Psoas muscle (tissue), 8 donors: ENCODE measurements around the gene TUBA1C. TPM values are rescaled to one million over a fixed set of nuclear protein-coding genes. Genes with fewer than 3 reads are reported as not detected.

Experiments
- ATAC-seq, 4 donors: fragments of 200-7000 bp; cut with Tn5 transposase; one replicate each; pipeline ENCODE4 v1.9.1; 2020; ENCODE audit warnings: moderate library complexity in 3 of 4, mild to moderate bottlenecking in 2 of 4
- DNase-seq, 2 donors: peaks; one replicate each; pipeline ENCODE4 v3.0.0-alpha.2; 2020
- H3K27ac ChIP-seq: fragments of 200-600 bp; one replicate; pipeline ENCODE4 v1.8.0; 2022
- H3K27me3 ChIP-seq, 3 donors: fragments of 200-600 bp in 1 of 3; one replicate each; pipeline versions ENCODE4 v1.6.1 to v1.8.0; 2013 to 2022; ENCODE audit warnings: low read length in 2 of 3, mild to moderate bottlenecking in 2 of 3, moderate library complexity in 1 of 3; ENCODE audit not compliant: insufficient read depth in 3 of 3
- H3K36me3 ChIP-seq, 2 donors: fragments of 200-600 bp in 1 of 2; one replicate each; pipeline versions ENCODE4 v1.6.1 to v1.8.0; 2013 to 2022; ENCODE audit warnings: low read depth in 1 of 2, mild to moderate bottlenecking in 1 of 2, moderate library complexity in 1 of 2; ENCODE audit not compliant: insufficient read depth in 1 of 2
- H3K4me1 ChIP-seq: fragments of 200-600 bp; one replicate; pipeline ENCODE4 v1.8.0; 2022
- H3K4me3 ChIP-seq: fragments of 200-600 bp; one replicate; pipeline ENCODE4 v1.8.0; 2022; ENCODE audit warnings: mild to moderate bottlenecking
- H3K9me3 ChIP-seq: fragments of 200-600 bp; one replicate; pipeline ENCODE4 v1.8.0; 2022
- WGBS, 3 donors: extraction: QIAGEN DNeasy Blood & Tissue Kit; methylation state at CpG; one replicate each; pipeline versions ENCODE4 v1.1.6 to v1.1.7; 2013; 5-methylcytosine and 5-hydroxymethylcytosine counted together
- intact Hi-C, 2 donors: fragments of 100-400 bp; cut with DNase I; formaldehyde crosslinking; loops; one replicate each; pipeline versions ENCODE4 v1.11.0 to v1.14.2; 2022
- polyA plus RNA-seq, 3 donors: library from polyadenylated mRNA; stranded (reverse); fragments of 200-250 nt; gene quantifications; one replicate each; pipeline ENCODE4 v1.2.3, GENCODE V29; 2013
- total RNA-seq, 4 donors: library from RNA; stranded (reverse); fragmentation: NEBNext Ultra II Directional in 2 of 4; extraction: Animal tissue kit (Norgen Biotek cat#: 25700) in 2 of 4; gene quantifications; one replicate each; pipeline versions ENCODE4 v1.2.1 to v1.2.4, GENCODE V29; 2021 to 2023
- TF ChIP-seq, protein P1 (sequence below): fragments of 200-600 bp; IDR thresholded peaks from one replicate; pipeline ENCODE4 v1.8.0; 2022; ENCODE audit warnings: antibody characterized with exemption
- donor health status: healthy with polysubstance abuse.
- donor health status: DM: no; HTN: no; CAD: no; lungs with moderate emphysema.
- donor health status: Bipolar disorder and iron deficiency.
- donor health status: healthy.
- donor health status: DM: yes; HTN: yes; CAD: no.
- donor health status: DM: no; HTN: no; CAD: no.
- donor health status: DM: no; HTN: no; CAD: no.
- donor health status: DM: yes; HTN: yes; CAD: no.

TUBA1C gene
- total and polyA plus RNA-seq, 7 donors, result 41.4 to 454 (median 62.9) TPM

DNA sequence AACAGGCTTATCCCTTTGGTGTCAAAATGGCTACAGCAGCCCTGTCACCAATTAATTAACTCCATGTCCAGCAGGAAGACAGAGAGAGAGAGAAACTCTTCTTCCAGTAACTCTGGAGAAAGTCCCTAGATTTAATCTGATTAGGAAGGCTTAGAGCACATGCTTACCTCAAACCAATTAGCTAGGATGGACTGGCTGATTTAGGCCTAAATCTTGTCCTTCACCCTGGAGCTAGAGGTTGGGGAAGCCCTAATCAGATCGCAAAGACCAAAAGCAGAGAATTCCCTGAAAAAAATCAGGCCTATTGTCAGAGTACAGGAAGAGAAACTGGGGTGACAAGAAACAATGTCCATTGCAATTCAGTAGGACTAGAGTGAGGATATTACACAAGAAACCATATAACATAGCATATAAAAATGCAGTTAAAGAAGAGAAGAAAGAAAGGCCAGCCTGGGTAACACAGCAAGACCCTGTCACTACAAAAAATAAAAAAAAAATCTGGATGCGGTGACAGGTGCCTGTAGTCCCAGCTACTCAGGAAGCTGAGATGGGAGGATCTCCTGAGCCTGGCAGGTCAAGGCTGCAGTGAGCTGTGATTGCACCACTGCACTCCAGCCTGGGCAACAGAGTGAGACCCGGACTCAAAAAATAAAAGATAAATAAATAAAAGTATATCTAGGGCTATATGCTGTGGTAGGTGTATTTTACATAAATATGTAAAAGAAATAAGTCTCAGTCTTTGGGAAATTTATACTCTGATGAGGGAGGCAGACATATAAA is 41.1 kb upstream of the TUBA1C start:
- Histone ChIP-seq H3K4me1 (no peaks in the 10 kb centered on the region), H3K27ac (no peak overlapping the region), H3K36me3 (no peaks in the 10 kb centered on the region), H3K4me3 (no peak overlapping the region), H3K9me3 (no peaks in the 10 kb centered on the region), H3K27me3 (no peaks in the 10 kb centered on the region)
- ATAC-seq (no peak), DNase-seq (no peak)
- WGBS, 3 donors, result 77 to 84% (median 77%) methylated on average over 3 of the region's 3 CpGs
- intact Hi-C loops, result no loop called here
- TF ChIP-seq, protein P1, sequence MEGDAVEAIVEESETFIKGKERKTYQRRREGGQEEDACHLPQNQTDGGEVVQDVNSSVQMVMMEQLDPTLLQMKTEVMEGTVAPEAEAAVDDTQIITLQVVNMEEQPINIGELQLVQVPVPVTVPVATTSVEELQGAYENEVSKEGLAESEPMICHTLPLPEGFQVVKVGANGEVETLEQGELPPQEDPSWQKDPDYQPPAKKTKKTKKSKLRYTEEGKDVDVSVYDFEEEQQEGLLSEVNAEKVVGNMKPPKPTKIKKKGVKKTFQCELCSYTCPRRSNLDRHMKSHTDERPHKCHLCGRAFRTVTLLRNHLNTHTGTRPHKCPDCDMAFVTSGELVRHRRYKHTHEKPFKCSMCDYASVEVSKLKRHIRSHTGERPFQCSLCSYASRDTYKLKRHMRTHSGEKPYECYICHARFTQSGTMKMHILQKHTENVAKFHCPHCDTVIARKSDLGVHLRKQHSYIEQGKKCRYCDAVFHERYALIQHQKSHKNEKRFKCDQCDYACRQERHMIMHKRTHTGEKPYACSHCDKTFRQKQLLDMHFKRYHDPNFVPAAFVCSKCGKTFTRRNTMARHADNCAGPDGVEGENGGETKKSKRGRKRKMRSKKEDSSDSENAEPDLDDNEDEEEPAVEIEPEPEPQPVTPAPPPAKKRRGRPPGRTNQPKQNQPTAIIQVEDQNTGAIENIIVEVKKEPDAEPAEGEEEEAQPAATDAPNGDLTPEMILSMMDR, result no peak

DNA sequence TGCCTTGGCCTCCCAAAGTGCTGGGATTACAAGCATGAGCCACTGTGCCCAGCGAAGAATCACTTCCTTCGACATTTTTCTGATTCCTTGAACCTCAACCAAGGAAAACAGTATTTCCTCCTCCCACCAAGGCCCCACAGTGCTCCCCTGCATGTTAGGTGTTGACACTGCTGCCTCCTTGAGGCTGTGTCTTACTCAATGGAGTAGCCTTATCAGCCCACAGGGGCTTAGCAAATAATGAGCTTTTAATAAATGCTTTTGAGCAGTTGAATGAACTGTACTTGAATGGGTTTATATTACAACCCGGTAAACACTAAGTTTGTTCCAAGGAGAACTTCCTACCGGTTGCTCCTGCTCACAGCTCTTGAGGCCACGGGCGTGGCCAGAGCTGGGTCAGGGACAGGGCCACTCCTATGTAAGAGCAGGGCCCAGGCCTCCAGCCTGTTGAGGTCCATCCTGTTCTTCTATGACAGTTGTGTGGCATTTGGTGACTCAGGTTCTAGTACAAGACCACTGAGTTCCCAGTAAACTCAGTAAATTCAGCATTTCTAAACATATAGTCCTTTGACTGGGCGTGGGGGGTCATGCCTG is 39.2 kb upstream of the TUBA1C start:
- no peaks in the 10 kb centered on the region for H3K36me3 ChIP-seq
- TF ChIP-seq, protein P1, result peak; percentile 11
- H3K27me3 ChIP-seq, result no peaks in the 10 kb centered on the region
- WGBS, 3 donors, result 67 to 72% (median 72%) methylated on average over 7 of the region's 7 CpGs
- H3K27ac ChIP-seq, result no peak overlapping the region
- H3K9me3 ChIP-seq, result no peaks in the 10 kb centered on the region
- no peak for ATAC-seq
- no peak for DNase-seq
- no peak overlapping the region for H3K4me3 ChIP-seq
- no peaks in the 10 kb centered on the region for H3K4me1 ChIP-seq
- intact Hi-C loops, result no loop called here

DNA sequence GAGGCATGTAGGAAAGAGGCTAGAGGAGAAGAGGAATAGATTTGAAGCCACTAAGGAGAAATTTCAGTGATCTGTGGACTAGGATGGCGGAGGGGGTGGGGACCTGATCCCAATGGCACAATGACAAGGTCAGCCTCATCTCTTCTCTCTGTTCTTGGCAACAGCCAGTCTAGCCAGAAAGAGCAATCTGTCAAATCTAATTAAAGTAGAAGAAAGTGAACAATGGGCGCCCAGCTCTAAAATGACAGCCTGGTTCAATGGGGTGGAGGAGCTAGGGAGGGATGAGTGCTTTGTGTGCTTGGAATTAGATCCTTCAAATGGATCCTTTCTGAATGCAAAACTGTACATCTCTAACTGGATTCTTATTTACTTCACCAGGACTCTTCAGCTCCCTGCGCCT is 37.2 kb upstream of the TUBA1C start:
- TF ChIP-seq, protein P1, result no peak
- no peak overlapping the region for H3K27ac ChIP-seq
- no peaks in the 10 kb centered on the region for H3K36me3 ChIP-seq
- no peaks in the 10 kb centered on the region for H3K4me1 ChIP-seq
- ATAC-seq (no peak), DNase-seq (no peak)
- H3K9me3 ChIP-seq, result no peaks in the 10 kb centered on the region
- no peaks in the 10 kb centered on the region for H3K27me3 ChIP-seq
- WGBS, 3 donors, result 83 to 93% (median 83%) methylated on average over 3 of the region's 3 CpGs
- H3K4me3 ChIP-seq, result no peak overlapping the region
- intact Hi-C loops, result no loop called here

DNA sequence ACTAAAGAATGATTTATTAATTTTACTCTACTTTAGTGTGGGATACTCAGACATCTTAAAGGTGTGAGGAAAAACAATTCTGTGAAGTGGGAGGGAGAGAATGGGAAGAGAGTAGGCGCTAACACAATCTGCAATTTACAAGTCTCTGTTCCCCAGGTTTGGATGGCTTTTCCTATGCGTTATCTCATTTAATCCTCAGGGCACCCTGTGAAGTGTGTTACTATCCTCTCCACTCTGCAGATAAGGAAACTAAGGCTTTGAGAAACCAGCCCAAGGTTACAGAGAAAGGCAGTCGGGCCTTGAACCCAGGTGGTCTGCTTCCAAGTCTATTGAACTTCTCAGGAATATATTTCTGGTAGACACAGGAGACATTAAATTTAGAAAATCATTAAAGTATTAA is 36.2 kb upstream of the TUBA1C start:
- ATAC-seq, result no peak
- Histone ChIP-seq H3K9me3 (no peaks in the 10 kb centered on the region), H3K27ac (no peak overlapping the region), H3K36me3 (no peaks in the 10 kb centered on the region), H3K4me1 (no peaks in the 10 kb centered on the region), H3K27me3 (no peaks in the 10 kb centered on the region), H3K4me3 (no peak overlapping the region)
- intact Hi-C loops, result no loop called here
- TF ChIP-seq, protein P1, result no peak
- 89 to 94% (median 93%) methylated on average over 3 of the region's 3 CpGs for WGBS, 3 donors
- DNase-seq, result no peak
